ENCODE measurements around the gene RPS17.

- TF ChIP-seq, protein P1, sequence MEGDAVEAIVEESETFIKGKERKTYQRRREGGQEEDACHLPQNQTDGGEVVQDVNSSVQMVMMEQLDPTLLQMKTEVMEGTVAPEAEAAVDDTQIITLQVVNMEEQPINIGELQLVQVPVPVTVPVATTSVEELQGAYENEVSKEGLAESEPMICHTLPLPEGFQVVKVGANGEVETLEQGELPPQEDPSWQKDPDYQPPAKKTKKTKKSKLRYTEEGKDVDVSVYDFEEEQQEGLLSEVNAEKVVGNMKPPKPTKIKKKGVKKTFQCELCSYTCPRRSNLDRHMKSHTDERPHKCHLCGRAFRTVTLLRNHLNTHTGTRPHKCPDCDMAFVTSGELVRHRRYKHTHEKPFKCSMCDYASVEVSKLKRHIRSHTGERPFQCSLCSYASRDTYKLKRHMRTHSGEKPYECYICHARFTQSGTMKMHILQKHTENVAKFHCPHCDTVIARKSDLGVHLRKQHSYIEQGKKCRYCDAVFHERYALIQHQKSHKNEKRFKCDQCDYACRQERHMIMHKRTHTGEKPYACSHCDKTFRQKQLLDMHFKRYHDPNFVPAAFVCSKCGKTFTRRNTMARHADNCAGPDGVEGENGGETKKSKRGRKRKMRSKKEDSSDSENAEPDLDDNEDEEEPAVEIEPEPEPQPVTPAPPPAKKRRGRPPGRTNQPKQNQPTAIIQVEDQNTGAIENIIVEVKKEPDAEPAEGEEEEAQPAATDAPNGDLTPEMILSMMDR (IDR thresholded peaks at IDR 0.05) = no peak
- TF ChIP-seq ZFX (IDR thresholded peaks at IDR 0.05; ENCODE audit: borderline replicate concordance) = no peak
These were observed 28.7 kb upstream of the RPS17 start for GRCh38 chr15:82568986-82569385.

Measured in 22Rv1 (cell line).